ENCODE data around the gene FHIP1A. TPM values are rescaled to one million over a fixed set of nuclear protein-coding genes. Genes with fewer than 3 reads are reported as not detected.

The FHIP1A gene
- total and polyA plus RNA-seq, 2 of the 8 experiments (the other 6 are each of a cell fraction or from before 2014, with no cell fraction given): 17.9 to 75.2 TPM

GRCh38 chr4:151437505-151437904, 28.5 kb downstream of the FHIP1A start (continued):
- TF ChIP-seq, protein P1, sequence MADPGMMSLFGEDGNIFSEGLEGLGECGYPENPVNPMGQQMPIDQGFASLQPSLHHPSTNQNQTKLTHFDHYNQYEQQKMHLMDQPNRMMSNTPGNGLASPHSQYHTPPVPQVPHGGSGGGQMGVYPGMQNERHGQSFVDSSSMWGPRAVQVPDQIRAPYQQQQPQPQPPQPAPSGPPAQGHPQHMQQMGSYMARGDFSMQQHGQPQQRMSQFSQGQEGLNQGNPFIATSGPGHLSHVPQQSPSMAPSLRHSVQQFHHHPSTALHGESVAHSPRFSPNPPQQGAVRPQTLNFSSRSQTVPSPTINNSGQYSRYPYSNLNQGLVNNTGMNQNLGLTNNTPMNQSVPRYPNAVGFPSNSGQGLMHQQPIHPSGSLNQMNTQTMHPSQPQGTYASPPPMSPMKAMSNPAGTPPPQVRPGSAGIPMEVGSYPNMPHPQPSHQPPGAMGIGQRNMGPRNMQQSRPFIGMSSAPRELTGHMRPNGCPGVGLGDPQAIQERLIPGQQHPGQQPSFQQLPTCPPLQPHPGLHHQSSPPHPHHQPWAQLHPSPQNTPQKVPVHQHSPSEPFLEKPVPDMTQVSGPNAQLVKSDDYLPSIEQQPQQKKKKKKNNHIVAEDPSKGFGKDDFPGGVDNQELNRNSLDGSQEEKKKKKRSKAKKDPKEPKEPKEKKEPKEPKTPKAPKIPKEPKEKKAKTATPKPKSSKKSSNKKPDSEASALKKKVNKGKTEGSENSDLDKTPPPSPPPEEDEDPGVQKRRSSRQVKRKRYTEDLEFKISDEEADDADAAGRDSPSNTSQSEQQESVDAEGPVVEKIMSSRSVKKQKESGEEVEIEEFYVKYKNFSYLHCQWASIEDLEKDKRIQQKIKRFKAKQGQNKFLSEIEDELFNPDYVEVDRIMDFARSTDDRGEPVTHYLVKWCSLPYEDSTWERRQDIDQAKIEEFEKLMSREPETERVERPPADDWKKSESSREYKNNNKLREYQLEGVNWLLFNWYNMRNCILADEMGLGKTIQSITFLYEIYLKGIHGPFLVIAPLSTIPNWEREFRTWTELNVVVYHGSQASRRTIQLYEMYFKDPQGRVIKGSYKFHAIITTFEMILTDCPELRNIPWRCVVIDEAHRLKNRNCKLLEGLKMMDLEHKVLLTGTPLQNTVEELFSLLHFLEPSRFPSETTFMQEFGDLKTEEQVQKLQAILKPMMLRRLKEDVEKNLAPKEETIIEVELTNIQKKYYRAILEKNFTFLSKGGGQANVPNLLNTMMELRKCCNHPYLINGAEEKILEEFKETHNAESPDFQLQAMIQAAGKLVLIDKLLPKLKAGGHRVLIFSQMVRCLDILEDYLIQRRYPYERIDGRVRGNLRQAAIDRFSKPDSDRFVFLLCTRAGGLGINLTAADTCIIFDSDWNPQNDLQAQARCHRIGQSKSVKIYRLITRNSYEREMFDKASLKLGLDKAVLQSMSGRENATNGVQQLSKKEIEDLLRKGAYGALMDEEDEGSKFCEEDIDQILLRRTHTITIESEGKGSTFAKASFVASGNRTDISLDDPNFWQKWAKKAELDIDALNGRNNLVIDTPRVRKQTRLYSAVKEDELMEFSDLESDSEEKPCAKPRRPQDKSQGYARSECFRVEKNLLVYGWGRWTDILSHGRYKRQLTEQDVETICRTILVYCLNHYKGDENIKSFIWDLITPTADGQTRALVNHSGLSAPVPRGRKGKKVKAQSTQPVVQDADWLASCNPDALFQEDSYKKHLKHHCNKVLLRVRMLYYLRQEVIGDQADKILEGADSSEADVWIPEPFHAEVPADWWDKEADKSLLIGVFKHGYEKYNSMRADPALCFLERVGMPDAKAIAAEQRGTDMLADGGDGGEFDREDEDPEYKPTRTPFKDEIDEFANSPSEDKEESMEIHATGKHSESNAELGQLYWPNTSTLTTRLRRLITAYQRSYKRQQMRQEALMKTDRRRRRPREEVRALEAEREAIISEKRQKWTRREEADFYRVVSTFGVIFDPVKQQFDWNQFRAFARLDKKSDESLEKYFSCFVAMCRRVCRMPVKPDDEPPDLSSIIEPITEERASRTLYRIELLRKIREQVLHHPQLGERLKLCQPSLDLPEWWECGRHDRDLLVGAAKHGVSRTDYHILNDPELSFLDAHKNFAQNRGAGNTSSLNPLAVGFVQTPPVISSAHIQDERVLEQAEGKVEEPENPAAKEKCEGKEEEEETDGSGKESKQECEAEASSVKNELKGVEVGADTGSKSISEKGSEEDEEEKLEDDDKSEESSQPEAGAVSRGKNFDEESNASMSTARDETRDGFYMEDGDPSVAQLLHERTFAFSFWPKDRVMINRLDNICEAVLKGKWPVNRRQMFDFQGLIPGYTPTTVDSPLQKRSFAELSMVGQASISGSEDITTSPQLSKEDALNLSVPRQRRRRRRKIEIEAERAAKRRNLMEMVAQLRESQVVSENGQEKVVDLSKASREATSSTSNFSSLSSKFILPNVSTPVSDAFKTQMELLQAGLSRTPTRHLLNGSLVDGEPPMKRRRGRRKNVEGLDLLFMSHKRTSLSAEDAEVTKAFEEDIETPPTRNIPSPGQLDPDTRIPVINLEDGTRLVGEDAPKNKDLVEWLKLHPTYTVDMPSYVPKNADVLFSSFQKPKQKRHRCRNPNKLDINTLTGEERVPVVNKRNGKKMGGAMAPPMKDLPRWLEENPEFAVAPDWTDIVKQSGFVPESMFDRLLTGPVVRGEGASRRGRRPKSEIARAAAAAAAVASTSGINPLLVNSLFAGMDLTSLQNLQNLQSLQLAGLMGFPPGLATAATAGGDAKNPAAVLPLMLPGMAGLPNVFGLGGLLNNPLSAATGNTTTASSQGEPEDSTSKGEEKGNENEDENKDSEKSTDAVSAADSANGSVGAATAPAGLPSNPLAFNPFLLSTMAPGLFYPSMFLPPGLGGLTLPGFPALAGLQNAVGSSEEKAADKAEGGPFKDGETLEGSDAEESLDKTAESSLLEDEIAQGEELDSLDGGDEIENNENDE (IDR thresholded peaks at IDR 0.05; ENCODE audit: insufficient replicate concordance, low read length): no peak
- TF ChIP-seq SUZ12 (IDR thresholded peaks at IDR 0.05; ENCODE audit: low read length): no peak
- no peak for TF ChIP-seq SAP30 (IDR thresholded peaks at IDR 0.05; ENCODE audit: insufficient read depth, insufficient replicate concordance, low read length)
- no peak for TF ChIP-seq CBX5 (IDR thresholded peaks at IDR 0.05; ENCODE audit: low read depth, low read length)
- no peak for TF ChIP-seq RFX5 (IDR thresholded peaks at IDR 0.05; ENCODE audit: borderline replicate concordance, low read depth, low read length)
- no peak for TF ChIP-seq USF2 (IDR thresholded peaks at IDR 0.05; ENCODE audit: low read length)
- TF ChIP-seq CHD1 (IDR thresholded peaks at IDR 0.05; ENCODE audit: low read depth, low read length): no peak
- no peak for TF ChIP-seq SIRT6 (IDR thresholded peaks at IDR 0.05; ENCODE audit: low read length)
- no peak for TF ChIP-seq TEAD4 (IDR thresholded peaks at IDR 0.05; ENCODE audit: low read depth, low read length)

All from H1 (cell line).